GM21381 (cell line): ENCODE results near the gene PIGL.
"Not testable (repeated sequence)": the region's sequence is repeated elsewhere in the genome, so short reads cannot be mapped to it uniquely, and the experiment has no call there.

Experiments used
- ATAC-seq: cut with Tn5 transposase; IDR thresholded peaks from one replicate; pipeline ENCODE4 v1.9.1; 2021; ENCODE audit warnings: mild to moderate bottlenecking, moderate library complexity; ENCODE audit not compliant: unreplicated experiment

Gene PIGL

GRCh38 chr17:16273499-16273898, 56.5 kb downstream of the PIGL start:
- ATAC-seq: no peak

- ATAC-seq: no peak
Observed at GRCh38 chr17:16273929-16274339, 56.9 kb downstream of the PIGL start.

DNA sequence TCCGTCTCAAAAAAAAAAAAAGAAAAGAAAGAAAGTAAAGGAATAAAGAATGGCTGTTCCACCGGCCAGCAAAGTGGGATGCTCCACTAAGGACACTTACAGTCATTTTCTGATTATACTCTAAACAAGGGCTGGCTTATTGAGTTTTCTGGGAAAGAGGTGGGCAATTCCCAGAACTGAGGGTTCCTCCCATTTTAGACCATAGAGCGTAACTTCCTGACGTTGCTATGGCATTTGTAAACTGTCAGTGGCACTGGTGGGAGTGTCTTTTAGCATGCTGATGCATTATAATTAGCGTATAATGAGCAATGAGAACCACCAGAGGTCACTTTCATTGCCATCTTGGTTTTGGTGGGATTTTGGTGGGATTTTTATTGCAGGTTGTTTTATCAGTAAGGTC, 58.0 kb downstream of the PIGL start:
- ATAC-seq: no peak

- no peak for ATAC-seq
Observed at GRCh38 chr17:16277163-16277562, 60.2 kb downstream of the PIGL start.

- ATAC-seq: no peak
Observed at GRCh38 chr17:16281351-16281750, 64.3 kb downstream of the PIGL start.

DNA sequence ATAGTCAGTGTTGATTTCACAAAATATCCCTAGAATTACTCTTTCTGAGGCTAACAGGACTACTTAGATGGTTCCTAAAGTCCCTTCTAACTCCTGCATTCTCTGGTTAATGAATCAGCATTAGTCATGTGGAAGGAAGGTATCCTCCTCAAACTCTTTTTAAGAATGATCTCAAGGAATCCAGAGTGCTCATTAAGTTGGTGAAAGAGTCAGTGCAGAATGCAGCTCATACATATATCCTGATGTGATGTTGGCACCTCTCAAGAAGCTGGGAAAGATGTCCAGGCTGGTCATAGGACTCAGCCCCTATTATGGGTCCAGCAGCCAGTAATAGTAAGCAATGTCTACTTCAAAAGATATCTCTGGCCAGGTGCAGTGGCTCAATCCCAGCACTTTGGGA, 65.5 kb downstream of the PIGL start:
- ATAC-seq: no peak

DNA sequence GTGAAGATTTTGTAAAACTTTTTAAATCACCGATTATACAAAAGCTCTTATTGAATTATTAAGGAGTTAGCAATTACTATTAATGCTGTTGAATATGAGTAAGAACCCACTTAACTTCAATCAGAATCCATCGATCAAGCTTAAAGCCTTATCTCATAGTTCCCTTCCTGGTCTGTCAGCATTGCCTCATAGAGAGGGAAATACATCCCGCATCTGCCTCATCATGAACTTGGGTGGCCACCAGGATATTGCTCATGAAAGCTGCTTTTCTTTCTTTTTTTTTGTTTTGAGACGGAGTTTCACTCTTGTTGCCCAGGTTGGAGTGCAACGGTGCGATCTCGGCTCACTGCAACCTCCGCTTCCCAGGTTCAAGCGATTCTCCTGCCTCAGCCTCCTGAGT, 66.7 kb downstream of the PIGL start:
- no peak for ATAC-seq

DNA sequence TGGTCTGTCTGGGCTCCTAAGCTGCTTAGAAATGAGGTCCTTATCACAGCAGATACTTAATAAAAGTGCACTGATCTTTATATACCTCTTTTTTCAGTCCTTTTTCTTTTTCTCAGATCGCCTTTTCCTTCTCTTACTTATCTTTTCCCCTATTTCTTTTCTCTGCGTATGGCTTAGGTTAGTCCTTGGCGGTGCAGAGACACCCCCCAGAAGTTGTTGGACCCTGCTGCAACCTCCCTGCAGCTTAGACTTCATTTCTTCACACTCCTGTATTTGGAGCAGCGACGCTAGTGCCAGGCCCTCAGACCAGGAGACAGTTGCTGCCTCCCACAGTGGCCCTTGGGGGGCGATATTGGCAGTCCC, 68.6 kb downstream of the PIGL start:
- ATAC-seq: no peak

GRCh38 chr17:16286009-16286946, 69.3 kb downstream of the PIGL start:
- peak; percentile 78 for ATAC-seq

GRCh38 chr17:16286947-16287562, 70.0 kb downstream of the PIGL start:
- ATAC-seq: peak; percentile 44

DNA sequence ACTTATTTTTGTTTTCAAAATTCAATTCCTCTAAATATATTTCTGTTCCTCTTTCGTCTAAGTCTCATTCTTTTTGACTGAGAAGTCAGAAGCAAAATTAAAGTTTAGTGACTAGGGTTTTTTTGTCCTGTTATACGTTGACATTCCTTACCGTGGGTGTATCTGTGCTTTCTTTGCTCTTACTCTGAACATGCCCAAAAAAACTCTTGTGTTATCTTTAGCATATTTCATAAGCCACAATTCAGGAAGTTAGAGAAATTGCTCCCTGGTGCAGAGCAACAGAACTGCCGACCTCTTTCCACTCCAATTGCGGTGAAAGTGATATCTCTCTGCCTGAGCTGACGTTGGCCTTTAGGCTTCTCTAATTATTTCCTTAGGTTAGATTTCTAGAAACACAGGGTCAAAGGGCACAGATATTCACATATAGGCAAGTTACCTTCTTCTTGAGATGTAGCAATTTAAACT, 70.6 kb downstream of the PIGL start:
- peak; percentile 27 for ATAC-seq

DNA sequence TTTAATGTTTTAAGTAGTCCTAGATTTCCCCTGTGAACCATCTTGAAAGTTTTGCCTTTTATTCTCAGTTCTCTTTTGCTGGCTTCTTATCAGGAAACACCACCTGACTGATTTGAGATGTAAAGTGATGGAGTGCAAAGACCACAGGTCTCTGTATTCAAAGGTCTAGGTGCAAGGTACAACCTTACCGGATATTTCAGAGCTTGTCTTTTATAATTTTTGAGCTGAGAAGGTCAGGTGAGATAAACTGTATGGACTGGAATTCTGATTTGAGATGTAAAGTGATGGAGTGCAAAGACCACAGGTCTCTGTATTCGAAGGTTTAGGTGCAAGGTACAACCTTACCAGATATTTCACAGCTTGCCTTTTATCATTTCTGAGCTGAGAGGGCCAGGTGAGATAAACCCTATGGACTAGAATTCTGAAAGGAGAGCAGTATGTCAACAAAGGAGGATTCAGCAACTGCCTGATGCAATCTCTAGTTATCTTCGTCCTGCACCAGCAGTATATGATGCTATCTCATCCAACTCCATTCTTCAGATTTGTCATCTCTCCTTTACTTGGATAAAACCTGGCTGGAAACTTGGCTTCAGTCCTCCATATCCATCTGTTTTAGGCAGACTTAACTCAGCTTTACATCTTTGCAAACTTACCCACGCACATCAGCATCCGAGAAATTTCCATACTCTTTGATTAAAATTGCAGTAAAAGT, 72.0 kb downstream of the PIGL start:
- ATAC-seq: no peak

GRCh38 chr17:16293931-16294330, 76.9 kb downstream of the PIGL start:
- no peak for ATAC-seq

- no peak for ATAC-seq
Observed at GRCh38 chr17:16294560-16294959, 77.5 kb downstream of the PIGL start.

DNA sequence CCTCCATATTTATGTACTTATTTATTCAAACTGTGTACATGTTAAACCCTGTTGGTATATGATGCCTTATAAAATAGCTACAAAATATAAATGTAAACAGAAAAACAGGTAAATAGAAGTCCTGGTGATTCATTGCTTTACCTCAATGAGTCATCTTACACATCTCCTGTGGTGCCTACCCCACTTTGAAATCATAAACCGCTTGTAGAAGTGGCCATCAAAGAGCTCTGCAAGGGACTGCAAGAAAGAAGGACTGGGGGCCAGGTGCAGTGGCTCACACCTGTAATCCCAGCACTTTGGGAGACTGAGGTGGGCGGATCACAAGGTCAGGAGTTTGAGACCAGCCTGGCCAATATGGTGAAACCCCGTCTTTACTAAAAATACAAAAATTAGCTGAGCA, 79.1 kb downstream of the PIGL start:
- not testable (repeated sequence) for ATAC-seq

DNA sequence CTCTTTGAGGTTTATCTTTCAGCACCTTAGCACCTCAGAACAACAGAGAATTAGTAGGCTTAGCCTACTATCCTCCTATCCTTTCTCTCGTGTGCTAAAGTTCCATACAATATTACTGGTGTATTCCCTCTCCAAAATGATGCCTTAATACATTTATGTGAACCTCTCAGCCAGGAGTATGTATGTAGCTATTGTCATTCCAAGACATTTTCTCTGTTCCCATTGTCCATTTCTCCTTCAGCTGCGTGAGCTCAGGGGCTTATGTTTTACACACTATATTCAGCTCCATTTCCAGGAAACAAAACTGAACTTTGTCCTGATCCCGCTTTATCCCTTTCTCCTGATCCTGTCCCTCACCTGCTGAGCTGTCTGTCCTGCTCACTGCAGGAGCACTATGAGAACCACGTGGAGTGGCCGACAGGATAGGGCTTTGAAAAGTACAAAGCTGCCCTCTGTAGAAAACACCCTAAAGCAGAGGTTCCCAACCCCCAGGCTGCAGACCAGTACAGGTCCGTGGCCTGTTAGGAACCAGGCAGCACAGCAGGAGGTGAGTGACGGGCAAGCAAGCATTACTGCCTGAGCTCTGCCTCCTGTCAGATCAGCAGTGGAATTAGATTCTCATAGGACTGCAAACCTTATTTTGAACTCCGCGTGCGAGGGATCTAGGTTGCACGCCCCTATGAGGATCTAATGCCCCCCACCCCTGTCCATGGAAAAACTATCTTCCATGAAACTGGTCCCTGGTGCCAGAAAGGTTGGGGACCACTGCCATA, 80.5 kb downstream of the PIGL start:
- no peak for ATAC-seq

DNA sequence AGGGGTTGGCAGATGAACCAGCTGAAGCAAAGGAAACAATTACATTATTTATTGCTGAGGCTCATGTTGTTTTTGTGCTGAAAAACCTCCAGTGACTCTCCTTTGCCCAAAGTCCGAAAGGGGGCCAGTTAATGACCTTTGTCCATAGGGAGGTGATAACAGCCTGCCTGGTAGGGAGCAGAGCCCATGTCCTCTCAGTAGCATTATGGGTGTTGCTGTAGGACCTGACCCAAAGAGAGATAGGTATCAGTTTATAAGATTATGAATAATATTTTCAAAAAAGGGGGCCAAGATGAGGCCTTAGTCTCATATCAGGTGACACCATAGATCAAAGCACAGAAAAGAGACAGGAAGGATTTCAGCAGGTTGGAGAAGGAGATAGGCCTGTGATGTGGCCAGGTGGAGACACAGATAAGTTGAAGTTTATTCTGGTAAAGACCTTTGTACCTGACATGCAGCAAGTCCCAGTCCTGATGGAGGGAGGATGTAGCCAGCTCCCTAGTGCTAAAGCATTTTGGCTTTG, 81.2 kb downstream of the PIGL start:
- ATAC-seq: no peak

- ATAC-seq: no peak
Observed at GRCh38 chr17:16300554-16300953, 83.5 kb downstream of the PIGL start.

- ATAC-seq: no peak
Observed at GRCh38 chr17:16301963-16302855, 85.2 kb downstream of the PIGL start.

DNA sequence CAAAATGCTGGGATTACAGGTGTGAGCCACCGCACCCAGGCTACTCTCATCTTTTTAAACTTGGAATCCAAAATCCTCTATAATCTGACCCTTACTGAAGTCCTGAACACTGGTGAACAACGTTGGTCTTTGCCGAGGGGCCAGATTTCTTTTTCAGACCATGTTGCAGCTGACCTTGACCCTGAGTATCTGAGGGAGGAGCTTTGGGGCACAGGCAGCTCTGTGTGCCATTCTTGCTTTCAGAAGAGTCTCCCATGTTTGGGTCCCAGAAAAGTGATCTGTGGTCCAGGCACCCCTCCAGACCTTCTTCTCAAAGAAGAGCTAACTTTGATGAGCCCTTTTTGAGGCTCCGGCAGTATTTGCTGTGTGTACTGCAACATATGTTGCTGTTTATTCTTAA, 85.8 kb downstream of the PIGL start:
- no peak for ATAC-seq
